GM19099 (cell line): ENCODE data around the gene CSNK2B.

ENCODE experiments used
- POLR2A ChIP-seq: IDR thresholded peaks from 3 replicates; pipeline ENCODE4 v1.6.1; 2011; ENCODE audit warnings: low read depth; ENCODE audit not compliant: insufficient read length; ENCODE audit errors: extremely low read depth

CSNK2B gene

GRCh38 chr6:31687860-31688693, 22.2 kb downstream of the CSNK2B start:
- TF ChIP-seq POLR2A = no peak

DNA sequence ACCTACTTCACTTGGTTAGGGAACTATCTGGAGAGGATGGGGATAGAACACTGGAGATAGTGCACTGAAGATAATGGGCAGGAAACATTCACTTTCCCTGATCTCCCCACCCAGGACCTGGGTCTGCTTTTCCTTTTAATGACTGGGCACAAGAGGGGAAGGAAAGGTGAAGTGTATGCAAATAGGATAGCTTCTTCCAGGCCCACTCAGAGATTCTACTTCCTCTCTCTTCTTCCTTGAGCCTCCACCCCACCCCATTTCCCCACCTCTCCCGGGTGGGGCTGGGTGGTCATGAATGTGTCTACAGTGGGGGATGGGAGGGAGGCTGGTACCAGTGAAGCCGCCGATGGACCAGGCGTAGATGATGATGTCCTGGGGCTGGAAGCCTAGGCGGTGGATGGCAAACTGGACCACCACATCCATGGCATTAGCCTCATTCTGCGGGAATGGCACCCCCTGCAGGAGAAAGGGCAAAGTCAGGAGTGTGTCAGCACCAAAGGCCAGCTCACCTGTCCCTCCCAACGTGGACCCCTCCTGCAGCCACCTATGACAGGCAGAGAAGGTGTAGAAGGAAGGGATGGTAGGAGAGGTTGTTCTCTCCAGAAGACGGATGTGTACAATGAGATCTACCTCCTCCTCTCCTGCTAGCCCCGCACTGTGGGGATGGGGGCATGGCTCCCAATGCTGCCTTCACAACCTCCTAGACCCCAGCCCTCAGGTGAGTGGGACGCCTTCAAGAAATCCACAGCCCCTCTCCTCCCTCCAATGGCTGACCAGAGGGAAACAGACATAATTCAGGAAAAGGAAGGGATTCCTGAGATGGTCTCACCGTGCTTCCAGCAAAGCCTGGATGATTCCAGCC, 23.6 kb downstream of the CSNK2B start:
- no peak for TF ChIP-seq POLR2A

- TF ChIP-seq POLR2A = no peak
Observed at GRCh38 chr6:31690231-31691077, 24.6 kb downstream of the CSNK2B start.

DNA sequence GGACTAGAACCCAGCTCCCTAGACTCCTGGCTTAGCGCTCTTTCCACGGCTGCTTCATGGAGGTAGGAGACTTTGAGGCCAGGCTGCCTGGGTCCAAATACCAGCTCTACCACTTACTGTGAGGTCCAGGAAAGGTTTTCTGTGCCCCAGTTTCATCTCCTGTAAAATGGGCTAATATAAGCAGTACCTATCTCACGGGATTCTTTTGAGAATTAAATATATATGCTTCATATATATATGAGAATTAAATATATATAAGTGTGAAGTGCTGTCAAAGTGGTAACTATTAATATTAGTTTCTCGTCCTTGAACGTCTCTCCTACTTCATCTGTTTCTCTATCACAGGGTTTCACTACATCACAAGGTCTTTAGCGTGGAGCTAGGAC, 25.2 kb downstream of the CSNK2B start:
- TF ChIP-seq POLR2A = no peak

GRCh38 chr6:31691564-31692108, 25.8 kb downstream of the CSNK2B start:
- no peak for TF ChIP-seq POLR2A

DNA sequence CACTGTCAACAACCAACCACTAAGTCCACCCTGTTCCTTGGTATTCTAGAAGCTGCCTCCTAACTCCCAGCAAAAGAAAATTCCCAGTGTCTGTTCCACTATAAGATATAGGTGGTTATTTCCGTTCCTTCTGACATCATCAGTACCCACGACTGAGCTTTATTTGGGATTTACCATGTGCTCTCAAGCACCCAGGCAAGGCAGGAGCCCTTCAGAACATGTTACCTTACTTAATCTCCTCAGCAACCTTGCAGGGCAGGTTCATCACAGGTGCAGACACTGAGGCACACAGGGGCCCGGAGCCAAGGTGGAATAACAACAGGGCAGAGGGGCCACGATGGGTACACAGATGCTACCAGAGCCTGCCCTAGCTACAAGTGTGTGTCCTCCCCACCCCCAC, 26.5 kb downstream of the CSNK2B start:
- TF ChIP-seq POLR2A = no peak

DNA sequence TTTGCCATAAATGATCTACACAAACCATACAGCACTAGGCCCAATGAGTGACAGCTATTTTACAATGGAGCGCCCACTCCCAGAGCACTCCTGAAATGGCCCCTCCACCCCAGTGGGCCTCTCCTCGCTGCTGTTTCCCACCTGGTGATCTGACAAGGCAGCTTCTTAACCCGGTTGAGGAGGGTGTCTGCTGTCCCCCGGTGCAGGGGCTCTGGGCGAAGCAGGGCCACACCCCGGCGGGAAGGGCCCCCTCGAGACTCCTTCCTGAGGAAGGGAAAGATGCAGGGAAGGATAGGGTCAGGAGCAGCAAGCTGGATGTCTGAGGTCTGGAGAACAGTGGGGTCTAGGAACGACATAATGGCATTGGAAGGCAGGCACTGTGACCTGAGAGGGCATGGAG, 27.0 kb downstream of the CSNK2B start:
- no peak for TF ChIP-seq POLR2A

DNA sequence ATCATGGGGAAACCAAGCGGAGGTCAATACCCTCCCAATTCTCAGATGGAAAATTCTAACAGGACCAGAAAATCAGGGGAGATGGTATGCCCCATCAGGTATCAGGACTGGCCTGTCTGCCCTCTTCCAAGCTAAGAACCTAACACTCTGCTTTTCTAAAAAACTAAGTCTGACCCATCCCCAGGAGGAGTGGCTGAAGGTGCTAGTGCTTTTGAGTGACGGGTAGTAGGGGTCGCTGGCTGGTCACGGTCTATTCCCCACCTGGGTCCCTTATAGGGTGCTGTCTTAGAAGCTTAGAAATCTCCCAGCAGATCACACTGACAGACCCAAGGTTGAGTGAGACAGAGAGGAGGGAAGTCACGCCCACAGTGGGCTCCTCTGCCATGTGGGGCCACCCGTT, 27.7 kb downstream of the CSNK2B start:
- no peak for TF ChIP-seq POLR2A

DNA sequence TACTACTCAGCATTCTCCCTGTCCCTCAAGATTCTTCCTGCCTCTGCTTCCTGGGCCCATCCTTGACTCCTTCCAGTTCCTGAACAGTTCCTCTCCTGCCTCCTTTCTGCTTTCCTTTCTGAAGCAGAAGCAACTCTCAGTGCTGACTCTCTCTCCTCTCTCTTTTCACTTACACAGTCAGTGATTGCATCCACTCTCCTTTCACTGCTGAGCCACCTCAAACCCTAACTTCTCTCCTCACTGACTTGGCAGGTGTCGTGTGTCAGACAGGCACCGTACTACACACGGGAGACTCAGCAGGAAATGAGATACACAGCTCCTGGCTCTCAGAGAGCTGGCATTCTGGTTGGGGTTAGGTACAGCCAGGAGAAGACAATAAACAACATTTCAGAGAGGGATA, 31.7 kb downstream of the CSNK2B start:
- no peak for TF ChIP-seq POLR2A

GRCh38 chr6:31700740-31701401, 35.0 kb downstream of the CSNK2B start:
- no peak for TF ChIP-seq POLR2A

DNA sequence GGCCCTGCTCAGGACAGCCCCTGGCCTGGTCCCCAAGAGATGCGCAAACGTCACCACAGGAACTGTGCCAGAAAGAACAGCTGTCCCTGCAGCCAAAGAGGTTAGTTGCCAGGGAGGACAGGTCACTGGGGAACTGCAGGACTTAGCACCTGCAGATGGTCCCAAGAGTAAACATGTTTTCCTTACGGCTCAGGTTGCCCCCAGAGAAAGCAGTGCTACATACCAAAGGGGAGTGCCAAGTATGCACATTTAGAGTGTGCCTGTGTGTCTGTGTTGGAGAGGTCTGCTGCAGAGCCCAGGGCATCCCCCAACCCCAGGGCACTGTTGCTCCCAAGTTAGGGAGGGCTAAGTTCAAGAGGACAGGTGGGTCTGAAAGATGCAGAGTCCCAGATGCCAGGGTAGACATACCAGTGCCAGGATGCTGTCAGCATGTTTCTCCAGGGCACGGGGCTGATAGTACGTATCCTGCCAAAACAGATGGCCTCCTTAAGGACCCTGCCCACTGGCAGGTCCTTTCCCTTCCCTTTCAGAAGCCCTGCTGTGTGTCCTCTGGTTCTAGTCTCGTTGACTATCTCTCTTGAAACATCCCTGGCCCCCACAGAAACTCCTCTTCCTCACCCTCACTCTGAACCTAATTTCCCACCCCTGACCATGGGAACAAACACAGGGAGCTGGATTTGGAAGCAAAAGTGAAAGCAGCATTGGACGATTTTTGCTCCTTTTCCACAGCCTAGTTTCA, 36.0 kb downstream of the CSNK2B start:
- TF ChIP-seq POLR2A = no peak

- TF ChIP-seq POLR2A = no peak
Observed at GRCh38 chr6:31702405-31702818, 36.5 kb downstream of the CSNK2B start.

GRCh38 chr6:31702819-31703716, 37.2 kb downstream of the CSNK2B start, which contains the start of gene ABHD16A:
ABHD16A (minus strand) TSS chr6:31703324; CDS start chr6:31703281, 43 bp downstream.
- peak; percentile 90 for TF ChIP-seq POLR2A
